Fibroblast of lung (primary cell): ENCODE measurements around the gene THRA.

Source experiments
- EZH2 ChIP-seq: IDR thresholded peaks from 2 replicates; pipeline ENCODE4 v1.5.1; 2012; ENCODE audit warnings: low read length, control low read depth, mild to moderate bottlenecking; ENCODE audit errors: missing control alignments
- TF ChIP-seq, protein P1 (sequence below), 2 donors: IDR thresholded peaks in 1 of 2; conservative IDR thresholded peaks in 1 of 2; 1 replicate in 1 of 2; 2 replicates in 1 of 2; pipeline ENCODE4 v1.5.1; 2011 to 2012; ENCODE audit warnings: low read length in 2 of 2, control low read depth in 1 of 2, inconsistent platforms in 1 of 2, low read depth in 1 of 2, mild to moderate bottlenecking in 1 of 2

DNA sequence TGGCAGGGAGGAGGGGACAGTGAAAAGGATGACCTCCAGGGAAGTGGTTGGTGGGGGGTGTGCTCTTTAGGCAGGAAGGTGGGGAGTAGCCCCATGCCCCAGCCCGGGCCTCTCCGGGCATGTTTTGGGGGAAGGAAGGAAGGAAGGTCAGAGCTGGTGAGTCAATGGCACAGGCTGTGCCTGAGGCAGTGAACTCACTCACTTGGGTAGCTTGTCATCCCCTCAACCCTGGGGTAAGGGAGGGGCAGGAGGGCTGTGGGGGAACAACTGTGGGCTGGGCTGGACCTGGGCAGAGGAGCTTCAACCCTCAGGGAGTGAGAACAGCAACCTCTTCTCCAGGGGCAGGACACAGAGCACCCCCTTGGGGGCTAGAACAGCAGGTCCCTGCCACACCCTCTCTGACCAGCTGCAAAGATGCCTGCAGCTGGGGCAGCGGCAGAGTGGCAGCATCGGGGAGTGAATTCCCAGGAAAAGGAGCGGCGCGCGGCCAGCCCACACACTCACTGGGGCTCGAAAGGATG is 41.3 kb upstream of the THRA start:
- TF ChIP-seq, protein P1, sequence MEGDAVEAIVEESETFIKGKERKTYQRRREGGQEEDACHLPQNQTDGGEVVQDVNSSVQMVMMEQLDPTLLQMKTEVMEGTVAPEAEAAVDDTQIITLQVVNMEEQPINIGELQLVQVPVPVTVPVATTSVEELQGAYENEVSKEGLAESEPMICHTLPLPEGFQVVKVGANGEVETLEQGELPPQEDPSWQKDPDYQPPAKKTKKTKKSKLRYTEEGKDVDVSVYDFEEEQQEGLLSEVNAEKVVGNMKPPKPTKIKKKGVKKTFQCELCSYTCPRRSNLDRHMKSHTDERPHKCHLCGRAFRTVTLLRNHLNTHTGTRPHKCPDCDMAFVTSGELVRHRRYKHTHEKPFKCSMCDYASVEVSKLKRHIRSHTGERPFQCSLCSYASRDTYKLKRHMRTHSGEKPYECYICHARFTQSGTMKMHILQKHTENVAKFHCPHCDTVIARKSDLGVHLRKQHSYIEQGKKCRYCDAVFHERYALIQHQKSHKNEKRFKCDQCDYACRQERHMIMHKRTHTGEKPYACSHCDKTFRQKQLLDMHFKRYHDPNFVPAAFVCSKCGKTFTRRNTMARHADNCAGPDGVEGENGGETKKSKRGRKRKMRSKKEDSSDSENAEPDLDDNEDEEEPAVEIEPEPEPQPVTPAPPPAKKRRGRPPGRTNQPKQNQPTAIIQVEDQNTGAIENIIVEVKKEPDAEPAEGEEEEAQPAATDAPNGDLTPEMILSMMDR (conservative IDR thresholded peaks at IDR 0.05 in 1 of 2, IDR thresholded peaks at IDR 0.05 in 1 of 2; ENCODE audit: low read depth in 1 of 2, low read length in 2 of 2) = no peak
- no peak for TF ChIP-seq EZH2
